ENCODE results near the gene MRPL1. TPM values are rescaled to one million over a fixed set of nuclear protein-coding genes. Genes with fewer than 3 reads are reported as not detected.

Gene MRPL1
- total RNA-seq, 1 donor, result 23.2 TPM

DNA sequence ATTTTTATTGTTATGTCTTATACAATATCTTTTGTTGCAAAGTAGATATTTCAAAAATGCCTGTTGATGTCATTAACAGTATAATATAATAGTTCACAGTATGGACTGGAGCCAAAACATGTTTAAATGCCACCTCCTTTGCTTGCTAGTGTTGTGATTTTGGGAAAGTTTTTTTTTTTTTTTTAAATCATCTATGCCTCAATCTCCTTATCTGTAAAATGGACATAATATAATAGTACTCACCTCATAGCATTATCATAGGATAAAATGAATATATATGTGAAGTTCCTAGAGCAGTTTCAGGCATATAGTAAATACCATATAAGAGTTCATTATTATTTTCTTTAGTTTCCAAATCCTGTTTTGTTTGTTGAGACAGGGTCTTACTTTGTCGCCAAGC, 18.3 kb upstream of the MRPL1 start:
- H3K4me2 ChIP-seq (ENCODE audit: insufficient read depth, low read length), result no peak overlapping the region
- no peak overlapping the region for H2AFZ ChIP-seq (ENCODE audit: low read length)
- H3K4me1 ChIP-seq (ENCODE audit: insufficient read depth, low read length), result no peaks in the 10 kb centered on the region
- DNase-seq (ENCODE audit: insufficient read length, low spot score, missing footprints), result no peak
- no peaks in the 10 kb centered on the region for H3K9me3 ChIP-seq (ENCODE audit: low read depth, low read length)
- no peak for TF ChIP-seq CTCF (IDR thresholded peaks at IDR 0.05; ENCODE audit: extremely low read depth, low read depth, low read length)
- no peak overlapping the region for H3K4me3 ChIP-seq (ENCODE audit: insufficient read depth, low read length)
- no peaks in the 10 kb centered on the region for H3K79me2 ChIP-seq (ENCODE audit: insufficient read depth, low read length)
- no peaks in the 10 kb centered on the region for H3K27me3 ChIP-seq (ENCODE audit: insufficient read depth, low read length)
- no peaks in the 10 kb centered on the region for H4K20me1 ChIP-seq (ENCODE audit: insufficient read depth, low read length)
- no peak overlapping the region for H3K27ac ChIP-seq (ENCODE audit: low read depth, low read length)
- no peaks in the 10 kb centered on the region for H3K36me3 ChIP-seq (ENCODE audit: insufficient read depth, low read length)

DNA sequence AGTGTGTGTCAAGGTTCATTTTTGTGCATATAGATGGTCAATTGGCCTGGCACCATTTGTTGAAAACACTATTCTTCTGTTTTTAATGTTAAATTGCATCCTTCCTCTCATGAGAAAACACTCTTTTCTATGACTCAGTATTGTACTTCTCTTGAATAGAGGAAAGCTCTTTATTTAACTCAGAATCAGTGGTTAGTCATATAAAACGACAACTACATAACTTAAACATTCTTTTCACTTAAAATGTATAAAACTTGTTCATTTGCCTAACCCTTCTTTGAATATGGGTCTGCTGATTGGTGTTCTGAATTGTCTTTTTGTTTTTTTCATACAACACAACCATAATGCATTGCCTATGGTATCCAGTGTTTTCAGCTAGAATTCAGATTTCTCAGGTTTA, 17.2 kb upstream of the MRPL1 start:
- H3K4me3 ChIP-seq (ENCODE audit: insufficient read depth, low read length), result no peak overlapping the region
- no peak overlapping the region for H3K4me2 ChIP-seq (ENCODE audit: insufficient read depth, low read length)
- TF ChIP-seq CTCF (IDR thresholded peaks at IDR 0.05; ENCODE audit: extremely low read depth, low read depth, low read length), result no peak
- no peaks in the 10 kb centered on the region for H3K79me2 ChIP-seq (ENCODE audit: insufficient read depth, low read length)
- H3K36me3 ChIP-seq (ENCODE audit: insufficient read depth, low read length), result no peaks in the 10 kb centered on the region
- H2AFZ ChIP-seq (ENCODE audit: low read length), result no peak overlapping the region
- H3K9me3 ChIP-seq (ENCODE audit: low read depth, low read length), result no peaks in the 10 kb centered on the region
- H3K4me1 ChIP-seq (ENCODE audit: insufficient read depth, low read length), result no peaks in the 10 kb centered on the region
- no peak overlapping the region for H3K27ac ChIP-seq (ENCODE audit: low read depth, low read length)
- no peaks in the 10 kb centered on the region for H3K27me3 ChIP-seq (ENCODE audit: insufficient read depth, low read length)
- H4K20me1 ChIP-seq (ENCODE audit: insufficient read depth, low read length), result no peaks in the 10 kb centered on the region
- DNase-seq (ENCODE audit: insufficient read length, low spot score, missing footprints), result no peak

- H3K4me3 ChIP-seq (ENCODE audit: insufficient read depth, low read length), result no peak overlapping the region
- no peak for DNase-seq (ENCODE audit: insufficient read length, low spot score, missing footprints)
- no peaks in the 10 kb centered on the region for H3K36me3 ChIP-seq (ENCODE audit: insufficient read depth, low read length)
- H3K9me3 ChIP-seq (ENCODE audit: low read depth, low read length), result no peaks in the 10 kb centered on the region
- H3K27ac ChIP-seq (ENCODE audit: low read depth, low read length), result no peak overlapping the region
- no peak overlapping the region for H3K4me2 ChIP-seq (ENCODE audit: insufficient read depth, low read length)
- H4K20me1 ChIP-seq (ENCODE audit: insufficient read depth, low read length), result no peaks in the 10 kb centered on the region
- no peaks in the 10 kb centered on the region for H3K4me1 ChIP-seq (ENCODE audit: insufficient read depth, low read length)
- H2AFZ ChIP-seq (ENCODE audit: low read length), result no peak overlapping the region
- H3K79me2 ChIP-seq (ENCODE audit: insufficient read depth, low read length), result no peaks in the 10 kb centered on the region
- TF ChIP-seq CTCF (IDR thresholded peaks at IDR 0.05; ENCODE audit: extremely low read depth, low read depth, low read length), result no peak
- H3K27me3 ChIP-seq (ENCODE audit: insufficient read depth, low read length), result no peaks in the 10 kb centered on the region
Observed at GRCh38 chr4:77845929-77846328, 16.7 kb upstream of the MRPL1 start.

- H2AFZ ChIP-seq (ENCODE audit: low read length), result no peak overlapping the region
- no peak overlapping the region for H3K4me2 ChIP-seq (ENCODE audit: insufficient read depth, low read length)
Observed at GRCh38 chr4:77848508-77848907, 14.1 kb upstream of the MRPL1 start.

More at GRCh38 chr4:77848508-77848907, 14.1 kb upstream of the MRPL1 start:
- Histone ChIP-seq H3K4me3 (ENCODE audit: insufficient read depth, low read length) (no peak overlapping the region), H3K36me3 (ENCODE audit: insufficient read depth, low read length) (no peaks in the 10 kb centered on the region), H4K20me1 (ENCODE audit: insufficient read depth, low read length) (no peaks in the 10 kb centered on the region), H3K27me3 (ENCODE audit: insufficient read depth, low read length) (no peaks in the 10 kb centered on the region), H3K79me2 (ENCODE audit: insufficient read depth, low read length) (no peaks in the 10 kb centered on the region), H3K9me3 (ENCODE audit: low read depth, low read length) (no peaks in the 10 kb centered on the region), H3K27ac (ENCODE audit: low read depth, low read length) (no peak overlapping the region), H3K4me1 (ENCODE audit: insufficient read depth, low read length) (no peaks in the 10 kb centered on the region)
- DNase-seq (ENCODE audit: insufficient read length, low spot score, missing footprints), result no peak
- no peak for TF ChIP-seq CTCF (IDR thresholded peaks at IDR 0.05; ENCODE audit: extremely low read depth, low read depth, low read length)

Measured in osteoblast (primary cell).